Measurements from ENCODE around the gene SLC35A5. TPM values are rescaled to one million over a fixed set of nuclear protein-coding genes. Genes with fewer than 3 reads are reported as not detected.
A peak's percentile ranks its signal among the peaks of the same experiment; 100 is the strongest.

Gene SLC35A5
- total and polyA plus RNA-seq, 11 donors: 4.2 to 28.8 (median 17.7) TPM

GRCh38 chr3:112539825-112540650 is 21.8 kb upstream of the SLC35A5 start:
- intact Hi-C loops (cut with DNase I): loop anchor here in 4 of 10 donors (10.0 kb wide), 1 partner anchor 425 kb away; no protein-coding TSS in a partner anchor
- DNase-seq (no peak), ATAC-seq (no peak)
- Histone ChIP-seq H3K27ac (no peak overlapping the region), H3K36me3 (peaks cover 0 to 95% (median 65%) of the 10 kb centered on the region in 9 donors), H3K27me3 (no peaks in the 10 kb centered on the region), H3K4me1 (peaks cover 0 to 9% (median 0%) of the 10 kb centered on the region in 12 donors), H3K9me3 (no peaks in the 10 kb centered on the region), H3K4me3 (no peak overlapping the region)
- TF ChIP-seq CTCF (IDR thresholded peaks at IDR 0.05): no peak
- TF ChIP-seq POLR2A (IDR thresholded peaks at IDR 0.05): no peak
- 98 to 100% (median 100%) methylated on average over 1 of the region's 1 CpG for WGBS, 4 donors

- intact Hi-C loops (cut with DNase I): no loop called here
- ATAC-seq (no peak), DNase-seq (no peak)
- H3K27me3 ChIP-seq: no peaks in the 10 kb centered on the region
- no peak overlapping the region for H3K4me3 ChIP-seq
- H3K27ac ChIP-seq: no peak overlapping the region
- no peaks in the 10 kb centered on the region for H3K9me3 ChIP-seq
- no peak for TF ChIP-seq POLR2A (IDR thresholded peaks at IDR 0.05)
- TF ChIP-seq CTCF (IDR thresholded peaks at IDR 0.05): no peak
- H3K4me1 ChIP-seq: peaks cover 0 to 14% (median 5%) of the 10 kb centered on the region in 12 donors
- 89 to 95% (median 93%) methylated on average over 5 of the region's 5 CpGs for WGBS, 4 donors
- peaks cover 4 to 99% (median 70%) of the 10 kb centered on the region in 9 donors for H3K36me3 ChIP-seq
Observed at GRCh38 chr3:112546216-112546759, 15.6 kb upstream of the SLC35A5 start.

GRCh38 chr3:112550859-112551258 is 11.0 kb upstream of the SLC35A5 start:
- WGBS, 4 donors: 10 to 33% (median 25%) methylated on average over 1 of the region's 1 CpG
- intact Hi-C loops (cut with DNase I): no loop called here
- no peak overlapping the region for H3K4me3 ChIP-seq

More at GRCh38 chr3:112550859-112551258, 11.0 kb upstream of the SLC35A5 start:
- ATAC-seq (no peak), DNase-seq (no peak)
- no peaks in the 10 kb centered on the region for H3K9me3 ChIP-seq
- peaks cover 4 to 54% (median 35%) of the 10 kb centered on the region in 9 donors for H3K36me3 ChIP-seq
- peak overlapping the region in 1 of 12 donors; percentile 7 for H3K27ac ChIP-seq
- TF ChIP-seq POLR2A (IDR thresholded peaks at IDR 0.05): no peak
- TF ChIP-seq CTCF (IDR thresholded peaks at IDR 0.05): no peak
- H3K27me3 ChIP-seq: no peaks in the 10 kb centered on the region
- peaks cover 0 to 42% (median 7%) of the 10 kb centered on the region in 12 donors for H3K4me1 ChIP-seq
